Parathyroid adenoma (tissue), 2 donors: ENCODE results near the gene SLC28A1.

Experiments
- H2AFZ ChIP-seq: fragments of 300-600 bp; sonication (generic); one replicate; pipeline ENCODE4 v1.7.0; 2017; ENCODE audit warnings: antibody characterized with exemption, mild to moderate bottlenecking
- H3K27ac ChIP-seq: fragments of 300-600 bp; sonication (generic); one replicate; pipeline ENCODE4 v1.7.0; 2017
- H3K27me3 ChIP-seq: fragments of 300-600 bp; sonication (generic); one replicate; pipeline ENCODE4 v1.7.0; 2017; ENCODE audit warnings: low read length; ENCODE audit not compliant: control insufficient read depth, insufficient read depth
- H3K36me3 ChIP-seq: fragments of 300-600 bp; sonication (generic); one replicate; pipeline ENCODE4 v1.7.0; 2017; ENCODE audit warnings: low read length; ENCODE audit not compliant: control insufficient read depth, insufficient read depth
- H3K4me1 ChIP-seq: fragments of 300-600 bp; sonication (generic); one replicate; pipeline ENCODE4 v1.7.0; 2017; ENCODE audit warnings: control low read depth
- H3K4me2 ChIP-seq: fragments of 300-600 bp; sonication (generic); one replicate; pipeline ENCODE4 v1.7.0; 2017; ENCODE audit warnings: low read length
- H3K4me3 ChIP-seq: fragments of 300-600 bp; sonication (generic); one replicate; pipeline ENCODE4 v1.7.0; 2017; ENCODE audit warnings: low read depth, low read length
- H3K79me2 ChIP-seq: fragments of 300-600 bp; sonication (generic); one replicate; pipeline ENCODE4 v1.7.0; 2017; ENCODE audit warnings: control low read depth
- H3K9ac ChIP-seq: fragments of 300-600 bp; sonication (generic); one replicate; pipeline ENCODE4 v1.7.0; 2017; ENCODE audit warnings: mild to moderate bottlenecking
- H3K9me3 ChIP-seq: fragments of 300-600 bp; sonication (generic); one replicate; pipeline ENCODE4 v1.7.0; 2017; ENCODE audit warnings: low read length; ENCODE audit not compliant: control insufficient read depth
- TF ChIP-seq, protein P1 (sequence below): fragments of 300-600 bp; sonication (generic); IDR thresholded peaks from one replicate; pipeline ENCODE4 v1.7.0; 2017; ENCODE audit warnings: antibody characterized with exemption, mild to moderate bottlenecking
- donor health status: primary hyperparathyroidism.

SLC28A1 gene

DNA sequence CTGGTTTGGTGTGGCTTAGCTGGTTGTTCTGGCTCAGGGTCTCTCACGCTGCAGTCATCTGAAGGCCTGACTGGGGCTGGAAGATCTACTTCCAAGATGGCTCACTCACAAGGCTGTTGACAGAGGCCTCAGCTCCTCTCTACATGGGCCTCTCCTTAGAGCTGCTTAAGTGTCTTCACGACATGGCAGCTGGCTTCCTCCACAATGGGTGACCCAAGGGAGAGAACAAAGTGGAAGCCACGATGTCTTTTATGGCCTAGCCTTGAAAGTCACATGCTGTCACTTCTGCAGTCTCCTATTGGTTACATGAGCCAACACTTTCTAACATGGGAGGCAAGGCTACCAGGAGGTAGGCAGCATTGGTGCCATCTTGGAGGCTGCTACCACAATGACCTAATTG, 83.8 kb downstream of the SLC28A1 start:
- Histone ChIP-seq H3K4me2 (no peak overlapping the region), H3K4me3 (no peak overlapping the region), H3K27me3 (no peaks in the 10 kb centered on the region), H3K27ac (no peak overlapping the region), H3K9me3 (no peaks in the 10 kb centered on the region), H3K36me3 (no peaks in the 10 kb centered on the region), H2AFZ (no peak overlapping the region), H3K4me1 (peaks cover 19% of the 10 kb centered on the region), H3K79me2 (no peaks in the 10 kb centered on the region), H3K9ac (no peak overlapping the region)
- TF ChIP-seq, protein P1, sequence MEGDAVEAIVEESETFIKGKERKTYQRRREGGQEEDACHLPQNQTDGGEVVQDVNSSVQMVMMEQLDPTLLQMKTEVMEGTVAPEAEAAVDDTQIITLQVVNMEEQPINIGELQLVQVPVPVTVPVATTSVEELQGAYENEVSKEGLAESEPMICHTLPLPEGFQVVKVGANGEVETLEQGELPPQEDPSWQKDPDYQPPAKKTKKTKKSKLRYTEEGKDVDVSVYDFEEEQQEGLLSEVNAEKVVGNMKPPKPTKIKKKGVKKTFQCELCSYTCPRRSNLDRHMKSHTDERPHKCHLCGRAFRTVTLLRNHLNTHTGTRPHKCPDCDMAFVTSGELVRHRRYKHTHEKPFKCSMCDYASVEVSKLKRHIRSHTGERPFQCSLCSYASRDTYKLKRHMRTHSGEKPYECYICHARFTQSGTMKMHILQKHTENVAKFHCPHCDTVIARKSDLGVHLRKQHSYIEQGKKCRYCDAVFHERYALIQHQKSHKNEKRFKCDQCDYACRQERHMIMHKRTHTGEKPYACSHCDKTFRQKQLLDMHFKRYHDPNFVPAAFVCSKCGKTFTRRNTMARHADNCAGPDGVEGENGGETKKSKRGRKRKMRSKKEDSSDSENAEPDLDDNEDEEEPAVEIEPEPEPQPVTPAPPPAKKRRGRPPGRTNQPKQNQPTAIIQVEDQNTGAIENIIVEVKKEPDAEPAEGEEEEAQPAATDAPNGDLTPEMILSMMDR, result no peak

DNA sequence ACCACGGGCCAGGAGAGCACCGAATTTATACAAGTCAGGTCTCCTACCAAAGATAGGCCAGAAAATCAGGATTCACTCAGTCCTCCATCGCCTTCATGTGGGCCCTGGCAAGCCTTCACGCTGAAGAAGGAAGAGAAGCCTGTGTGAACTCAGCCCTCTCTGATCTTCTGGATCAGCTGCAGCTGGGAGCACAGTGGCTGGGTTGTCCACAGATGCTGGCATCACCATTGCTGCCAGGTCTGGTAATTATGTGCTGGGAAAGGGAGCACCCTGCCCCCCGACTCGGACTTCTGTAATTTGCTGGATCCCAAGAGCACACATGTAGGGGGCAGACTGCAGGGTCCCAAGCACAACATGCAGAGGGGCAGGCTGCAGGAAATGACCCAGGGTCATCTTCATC, 84.8 kb downstream of the SLC28A1 start:
- Histone ChIP-seq H3K9ac (no peak overlapping the region), H3K27me3 (no peaks in the 10 kb centered on the region), H3K9me3 (no peaks in the 10 kb centered on the region), H3K27ac (peak overlapping the region; percentile 42), H3K79me2 (no peaks in the 10 kb centered on the region), H2AFZ (peak overlapping the region; percentile 76), H3K4me1 (peaks cover 19% of the 10 kb centered on the region), H3K36me3 (no peaks in the 10 kb centered on the region), H3K4me3 (no peak overlapping the region), H3K4me2 (no peak overlapping the region)
- TF ChIP-seq, protein P1, result no peak

DNA sequence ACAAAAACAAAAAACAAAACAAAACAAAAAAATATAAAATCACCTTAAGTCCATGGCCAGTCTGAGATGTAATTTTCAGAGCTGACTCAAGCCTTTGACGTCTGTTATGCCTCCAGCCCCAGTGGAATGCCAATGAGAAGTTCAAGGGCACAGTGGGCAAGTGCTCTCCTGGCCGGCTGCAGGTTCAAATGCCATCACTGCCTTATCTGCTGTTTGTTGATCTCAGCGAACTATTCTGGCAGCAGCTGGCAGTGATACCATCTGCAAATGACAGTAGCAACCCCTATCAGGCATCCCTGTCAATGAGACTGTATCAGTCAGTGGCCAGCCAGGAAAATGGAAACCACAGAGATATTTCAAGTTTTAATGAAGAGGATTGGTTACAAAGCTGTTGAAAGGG, 86.4 kb downstream of the SLC28A1 start:
- no peaks in the 10 kb centered on the region for H3K27me3 ChIP-seq
- H3K9ac ChIP-seq, result no peak overlapping the region
- peaks cover 19% of the 10 kb centered on the region for H3K4me1 ChIP-seq
- H3K27ac ChIP-seq, result peak overlapping the region; percentile 36
- no peak overlapping the region for H3K4me2 ChIP-seq
- no peaks in the 10 kb centered on the region for H3K36me3 ChIP-seq
- H3K4me3 ChIP-seq, result no peak overlapping the region
- no peaks in the 10 kb centered on the region for H3K79me2 ChIP-seq
- TF ChIP-seq, protein P1, result no peak
- H2AFZ ChIP-seq, result no peak overlapping the region
- no peaks in the 10 kb centered on the region for H3K9me3 ChIP-seq

DNA sequence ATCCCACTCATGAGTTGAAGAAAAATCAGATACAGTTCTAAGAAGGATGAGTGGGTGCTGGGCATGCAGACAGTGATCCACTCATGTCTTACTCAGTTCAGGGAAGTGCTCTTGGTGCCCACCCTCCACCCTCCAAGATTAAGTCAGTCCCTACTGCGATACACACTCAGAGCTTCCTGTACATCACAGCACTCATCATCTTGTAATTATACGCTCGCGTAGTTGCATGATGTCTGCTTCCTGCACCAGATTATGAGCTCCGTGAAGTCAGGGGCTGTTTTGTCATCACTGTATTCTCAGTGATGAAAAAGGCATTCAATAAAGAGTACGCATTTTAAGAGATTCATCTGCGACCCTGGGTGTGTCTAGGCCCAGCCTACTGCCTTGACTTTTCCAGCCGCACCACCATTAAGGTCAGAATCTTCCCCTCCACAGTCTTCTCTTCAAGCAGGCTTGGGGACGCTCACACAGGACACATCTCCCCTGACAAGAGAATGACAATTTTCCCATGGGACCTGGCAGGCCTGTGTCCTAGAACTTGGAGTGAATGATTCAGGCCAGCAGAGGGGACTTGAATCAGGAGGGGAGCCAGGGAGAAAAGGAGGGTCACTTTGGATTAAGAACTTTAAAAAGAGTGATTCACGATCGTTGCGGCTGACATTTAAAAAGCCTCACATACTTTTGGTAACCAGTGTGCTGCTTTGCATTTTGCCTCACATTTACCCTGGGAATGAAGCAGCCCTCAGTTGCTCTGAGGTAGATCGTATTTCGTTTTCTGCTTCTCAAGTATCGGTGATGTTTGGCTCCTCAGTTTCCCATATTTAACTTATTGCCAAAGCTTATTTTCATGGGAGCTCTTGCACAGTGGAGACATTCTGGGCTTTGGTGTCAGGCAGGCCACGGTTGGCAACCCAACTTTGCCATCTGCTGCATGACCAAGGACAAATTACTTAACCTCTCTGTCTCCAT, 89.3 kb downstream of the SLC28A1 start:
- Histone ChIP-seq H3K4me1 (peaks cover 18% of the 10 kb centered on the region), H3K9ac (no peak overlapping the region), H2AFZ (no peak overlapping the region), H3K27me3 (no peaks in the 10 kb centered on the region), H3K4me3 (no peak overlapping the region), H3K27ac (no peak overlapping the region), H3K79me2 (no peaks in the 10 kb centered on the region), H3K36me3 (no peaks in the 10 kb centered on the region), H3K4me2 (no peak overlapping the region), H3K9me3 (no peaks in the 10 kb centered on the region)
- TF ChIP-seq, protein P1, result no peak
